ENCODE results near the gene PHF24. TPM values are rescaled to one million over a fixed set of nuclear protein-coding genes. Genes with fewer than 3 reads are reported as not detected.
A peak's percentile ranks its signal among the peaks of the same experiment; 100 is the strongest.
"Not testable (repeated sequence)": the region's sequence is repeated elsewhere in the genome, so short reads cannot be mapped to it uniquely, and the experiment has no call there.

The PHF24 gene
- total RNA-seq, 1 experiment from 2014 or later: 0.47 TPM

- TF ChIP-seq CBX3 (IDR thresholded peaks at IDR 0.05; ENCODE audit: low read depth) (peak; percentile 93), SP1 (IDR thresholded peaks at IDR 0.05; ENCODE audit: low read depth) (no peak)
- POLR2A ChIA-PET: no interaction called here
- CTCF ChIA-PET: no interaction called here
- Histone ChIP-seq H2AFZ (ENCODE audit: low read depth, low read length, poor library complexity, severe bottlenecking) (no peak overlapping the region), H3K79me2 (ENCODE audit: insufficient read depth, low read length) (no peaks in the 10 kb centered on the region), H4K20me1 (ENCODE audit: insufficient read depth) (no peaks in the 10 kb centered on the region), H3K4me2 (ENCODE audit: low read length) (no peak overlapping the region), H3K9me2 (ENCODE audit: insufficient read depth) (no peaks in the 10 kb centered on the region), H3K9me3 (ENCODE audit: control insufficient read depth in 1 of 2, insufficient read depth in 1 of 2, low read depth in 1 of 2, low read length in 2 of 2) (peaks cover 3 to 9% of the 10 kb centered on the region in 2 experiments; a peak in 1 of 4 replicates), H3K9ac (ENCODE audit: low read length) (no peak overlapping the region), H3K4me3 (replicated peaks in 1 of 2; ENCODE audit: low read depth in 1 of 2, low read length in 2 of 2) (no peak overlapping the region), H3K27me3 (ENCODE audit: insufficient read depth, low read length) (no peaks in the 10 kb centered on the region), H3K27ac (ENCODE audit: low read depth, low read length) (no peak overlapping the region), H3K4me1 (ENCODE audit: control insufficient read depth in 1 of 2, insufficient read depth in 2 of 2, low read length in 2 of 2) (no peaks in the 10 kb centered on the region), H3K36me3 (ENCODE audit: control insufficient read depth in 1 of 2, insufficient read depth in 2 of 2, low read length in 2 of 2) (no peaks in the 10 kb centered on the region)
- RAD21 ChIA-PET (ENCODE audit: low non-redundant PET in 1 of 2, low total read pairs in 2 of 2, uncharacterized antibody in 2 of 2, unreplicated experiment in 2 of 2): no interaction called here
- intact Hi-C loops (cut with micrococcal nuclease): no loop called here
- ATAC-seq (no peak), DNase-seq (ENCODE audit: low read depth, low spot score) (no peak)
- BruUV-seq (replicated peaks): no TSS peak
Observed at GRCh38 chr9:35010351-35010958, 52.4 kb downstream of the PHF24 start.

- no peak for ATAC-seq
Observed at GRCh38 chr9:35014517-35014916, 56.4 kb downstream of the PHF24 start.

GRCh38 chr9:35023443-35023842 is 65.4 kb downstream of the PHF24 start:
- H3K9ac ChIP-seq (ENCODE audit: low read length); POLR2A ChIA-PET; CTCF ChIA-PET; H3K27ac ChIP-seq (ENCODE audit: low read depth, low read length); H3K27me3 ChIP-seq (ENCODE audit: insufficient read depth, low read length); H2AFZ ChIP-seq (ENCODE audit: low read depth, low read length, poor library complexity, severe bottlenecking); H3K4me2 ChIP-seq (ENCODE audit: low read length); H3K9me3 ChIP-seq (ENCODE audit: control insufficient read depth in 1 of 2, insufficient read depth in 1 of 2, low read depth in 1 of 2, low read length in 2 of 2); H3K36me3 ChIP-seq (ENCODE audit: control insufficient read depth in 1 of 2, insufficient read depth in 2 of 2, low read length in 2 of 2); H3K9me2 ChIP-seq (ENCODE audit: insufficient read depth); H3K79me2 ChIP-seq (ENCODE audit: insufficient read depth, low read length); BruUV-seq (replicated peaks); DNase-seq (ENCODE audit: low read depth, low spot score); H3K4me3 ChIP-seq (replicated peaks in 1 of 2; ENCODE audit: low read depth in 1 of 2, low read length in 2 of 2); intact Hi-C loops (cut with micrococcal nuclease); H4K20me1 ChIP-seq (ENCODE audit: insufficient read depth); ATAC-seq; RAD21 ChIA-PET (ENCODE audit: low non-redundant PET in 1 of 2, low total read pairs in 2 of 2, uncharacterized antibody in 2 of 2, unreplicated experiment in 2 of 2): not testable (repeated sequence)
- peaks cover 4 to 23% of the 10 kb centered on the region in 2 experiments; a peak in 2 of 4 replicates for H3K4me1 ChIP-seq (ENCODE audit: control insufficient read depth in 1 of 2, insufficient read depth in 2 of 2, low read length in 2 of 2)

More at GRCh38 chr9:35014517-35014916, 56.4 kb downstream of the PHF24 start:
- no peak overlapping the region for H3K4me3 ChIP-seq (replicated peaks in 1 of 2; ENCODE audit: low read depth in 1 of 2, low read length in 2 of 2)
- no peak overlapping the region for H2AFZ ChIP-seq (ENCODE audit: low read depth, low read length, poor library complexity, severe bottlenecking)
- H3K9me3 ChIP-seq (ENCODE audit: control insufficient read depth in 1 of 2, insufficient read depth in 1 of 2, low read depth in 1 of 2, low read length in 2 of 2): peaks cover 3 to 9% of the 10 kb centered on the region in 2 experiments; a peak in 1 of 4 replicates
- H3K36me3 ChIP-seq (ENCODE audit: control insufficient read depth in 1 of 2, insufficient read depth in 2 of 2, low read length in 2 of 2): no peaks in the 10 kb centered on the region
- H4K20me1 ChIP-seq (ENCODE audit: insufficient read depth): no peaks in the 10 kb centered on the region
- H3K4me1 ChIP-seq (ENCODE audit: control insufficient read depth in 1 of 2, insufficient read depth in 2 of 2, low read length in 2 of 2): no peaks in the 10 kb centered on the region
- H3K27me3 ChIP-seq (ENCODE audit: insufficient read depth, low read length): no peaks in the 10 kb centered on the region
- TF ChIP-seq SRF (IDR thresholded peaks at IDR 0.05; ENCODE audit: low read depth) (no peak), JUND (IDR thresholded peaks at IDR 0.05) (no peak), EGR1 (IDR thresholded peaks at IDR 0.05; ENCODE audit: low read depth) (no peak), SP1 (IDR thresholded peaks at IDR 0.05; ENCODE audit: low read depth) (no peak), ZFX (IDR thresholded peaks at IDR 0.05) (no peak)
- no peak overlapping the region for H3K9ac ChIP-seq (ENCODE audit: low read length)
- H3K4me2 ChIP-seq (ENCODE audit: low read length): no peak overlapping the region
- no peak for DNase-seq (ENCODE audit: low read depth, low spot score)
- H3K27ac ChIP-seq (ENCODE audit: low read depth, low read length): no peak overlapping the region
- H3K9me2 ChIP-seq (ENCODE audit: insufficient read depth): no peaks in the 10 kb centered on the region
- POLR2A ChIA-PET: no interaction called here
- RAD21 ChIA-PET (ENCODE audit: low non-redundant PET in 1 of 2, low total read pairs in 2 of 2, uncharacterized antibody in 2 of 2, unreplicated experiment in 2 of 2): no interaction called here
- CTCF ChIA-PET: no interaction called here
- intact Hi-C loops (cut with micrococcal nuclease): no loop called here
- no TSS peak for BruUV-seq (replicated peaks)
- no peaks in the 10 kb centered on the region for H3K79me2 ChIP-seq (ENCODE audit: insufficient read depth, low read length)
